ENCODE measurements around the gene PIN4.
A peak's percentile ranks its signal among the peaks of the same experiment; 100 is the strongest.
"Not testable (repeated sequence)": the region's sequence is repeated elsewhere in the genome, so short reads cannot be mapped to it uniquely, and the experiment has no call there.

PIN4 gene

DNA sequence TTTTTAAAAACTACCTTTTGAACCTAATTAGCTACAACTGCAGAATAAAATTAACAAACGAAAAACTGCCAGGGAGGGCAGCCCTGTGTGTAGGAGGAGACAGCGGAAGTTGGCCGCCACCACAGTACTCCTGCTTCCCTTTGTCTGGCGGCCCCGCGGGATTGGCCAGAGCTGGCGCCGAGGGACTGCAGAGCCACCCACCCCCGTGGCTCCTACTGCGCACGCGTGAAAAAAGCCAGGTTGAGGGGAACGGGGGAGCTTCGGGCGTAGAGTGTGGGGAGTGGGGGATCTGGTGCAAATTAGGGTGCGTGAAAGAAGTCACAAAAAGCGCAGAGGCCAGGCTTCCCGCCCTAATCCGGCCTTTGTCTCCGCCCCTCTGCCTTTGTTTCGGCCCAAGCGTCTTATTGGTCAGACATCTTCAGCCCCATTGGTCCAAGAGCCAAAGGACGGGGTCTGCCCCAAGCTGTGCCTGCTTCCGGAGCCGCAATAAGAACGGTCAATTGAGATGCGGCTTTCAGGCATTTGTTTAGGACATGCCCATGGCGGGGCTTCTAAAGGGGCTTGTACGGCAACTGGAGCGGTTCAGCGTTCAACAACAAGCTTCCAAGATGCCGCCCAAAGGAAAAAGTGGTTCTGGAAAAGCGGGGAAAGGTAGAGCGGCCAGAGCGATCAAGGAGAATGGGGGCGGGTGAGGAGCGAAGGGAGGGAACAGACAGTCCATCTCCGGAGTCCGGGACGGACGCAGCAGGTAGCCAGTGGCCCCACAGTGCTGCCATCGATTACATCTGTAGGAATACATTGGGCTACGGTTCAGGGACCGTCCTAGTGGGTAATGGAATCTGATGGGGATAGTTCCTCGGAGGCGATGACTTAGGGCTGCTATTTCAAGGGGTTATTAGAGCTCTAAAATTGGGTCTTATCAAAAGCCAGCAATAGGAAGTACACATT, at the start of gene PIN4:
Gene PIN4, plus strand, starts transcription at position 580 of the 948 bp plus-strand sequence. Its CDS starts 29 bp downstream, at position 609.
- peak; percentile 84 for DNase-seq (ENCODE audit: low spot score)

DNA sequence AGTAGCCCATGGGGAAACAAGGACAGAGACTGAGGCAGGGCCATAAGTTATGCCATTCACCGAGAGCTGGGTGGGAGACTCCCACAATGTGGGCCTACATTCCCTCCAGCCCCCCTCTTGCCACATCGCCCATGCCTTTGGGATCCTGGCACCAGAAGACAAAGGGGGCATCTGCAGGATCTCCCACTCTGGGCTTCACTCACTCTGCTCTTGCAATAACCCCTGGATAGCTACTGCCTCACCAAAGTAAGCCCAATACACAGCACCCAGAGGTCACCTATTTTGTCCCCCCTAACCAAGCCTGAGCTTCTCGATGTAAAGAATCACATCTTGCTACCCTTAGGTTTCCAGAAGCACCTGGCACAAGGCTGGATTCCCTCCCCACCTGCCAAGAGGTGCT, 49.1 kb upstream of the PIN4 start:
- DNase-seq (ENCODE audit: low spot score) = no peak

DNA sequence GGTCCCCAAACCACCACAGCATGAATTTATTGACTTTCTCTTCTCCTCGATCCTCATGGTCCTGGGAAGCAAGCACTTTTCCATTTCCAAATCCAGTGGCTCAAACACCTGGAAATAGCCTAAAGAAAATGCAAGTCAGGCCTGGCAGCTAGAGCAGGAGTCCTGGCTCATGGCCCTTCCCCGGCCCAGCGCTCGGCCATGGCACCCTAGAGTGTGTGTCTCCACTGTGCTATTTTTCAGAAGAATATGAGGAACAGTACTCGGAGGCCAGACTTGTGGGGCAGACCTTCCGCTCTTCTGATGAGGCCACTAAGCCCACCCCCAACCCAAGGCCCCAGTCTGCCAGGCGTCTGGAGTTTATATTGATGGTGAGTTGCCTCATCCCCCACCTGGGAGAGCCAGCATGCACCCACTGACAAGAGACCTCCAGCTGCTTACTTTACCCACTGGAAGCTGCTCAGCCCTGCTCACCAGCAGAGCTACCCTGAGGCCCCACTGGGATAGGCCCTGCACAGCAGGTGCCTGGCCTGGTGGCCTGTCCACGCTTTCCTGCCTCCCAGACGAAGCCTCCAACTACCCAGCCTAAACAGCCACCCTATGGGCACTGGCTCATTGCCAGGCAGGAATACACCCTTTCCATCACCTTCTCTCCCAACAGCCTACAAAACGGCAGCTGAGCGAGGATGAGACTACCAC, 47.6 kb upstream of the PIN4 start:
- DNase-seq (ENCODE audit: low spot score) = no peak

DNA sequence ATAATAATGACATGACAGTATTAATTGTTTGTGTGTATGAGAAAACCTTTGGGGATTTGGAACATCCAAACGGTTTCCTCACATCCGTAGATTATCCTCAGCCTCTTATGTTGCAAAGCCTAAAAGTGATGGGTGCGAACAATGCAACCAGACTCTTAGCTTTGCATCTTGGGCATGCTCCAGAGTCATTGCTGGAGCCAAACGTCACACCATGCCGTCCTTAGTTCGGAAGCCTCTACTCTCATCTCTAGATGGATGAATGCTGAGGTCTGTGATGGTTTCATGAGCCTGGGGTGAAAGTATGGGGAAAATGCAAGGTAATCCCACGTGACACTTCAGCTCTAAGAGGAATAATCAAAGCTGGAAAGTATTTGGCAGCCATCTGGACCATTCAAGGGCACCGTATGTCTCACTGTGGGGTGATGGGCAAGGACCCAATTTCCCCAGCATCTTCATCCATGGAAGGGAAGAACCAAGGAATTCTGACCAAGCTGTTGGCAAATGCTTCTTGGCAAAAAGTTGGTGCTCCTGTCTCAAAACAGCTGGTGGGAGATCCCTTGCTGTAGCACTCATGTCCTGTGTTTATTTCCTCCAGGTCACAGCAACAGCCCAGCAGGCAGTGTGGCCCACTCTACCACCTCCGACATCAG, 43.6 kb upstream of the PIN4 start:
- DNase-seq (ENCODE audit: low spot score) = no peak

DNA sequence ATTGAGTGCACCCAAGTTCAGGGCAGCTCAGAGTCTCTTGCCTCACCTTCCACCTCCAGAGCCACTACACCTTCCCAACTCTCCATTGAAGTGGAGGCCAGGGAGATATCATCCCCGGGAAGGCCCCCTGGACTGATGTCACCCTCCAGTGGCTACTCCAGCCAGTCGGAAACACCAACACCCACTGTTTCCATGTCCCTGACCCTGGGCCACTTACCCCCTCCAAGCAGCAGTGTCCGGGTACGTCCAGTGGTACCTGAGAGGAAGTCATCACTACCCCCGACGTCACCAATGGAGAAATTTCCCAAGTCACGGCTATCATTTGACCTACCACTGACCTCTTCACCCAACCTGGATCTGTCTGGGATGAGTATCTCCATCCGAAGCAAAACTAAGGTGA, 42.0 kb upstream of the PIN4 start:
- no peak for DNase-seq (ENCODE audit: low spot score)

GRCh38 chrX:72141372-72142004, 40.1 kb upstream of the PIN4 start:
- DNase-seq (ENCODE audit: low spot score) = no peak

DNA sequence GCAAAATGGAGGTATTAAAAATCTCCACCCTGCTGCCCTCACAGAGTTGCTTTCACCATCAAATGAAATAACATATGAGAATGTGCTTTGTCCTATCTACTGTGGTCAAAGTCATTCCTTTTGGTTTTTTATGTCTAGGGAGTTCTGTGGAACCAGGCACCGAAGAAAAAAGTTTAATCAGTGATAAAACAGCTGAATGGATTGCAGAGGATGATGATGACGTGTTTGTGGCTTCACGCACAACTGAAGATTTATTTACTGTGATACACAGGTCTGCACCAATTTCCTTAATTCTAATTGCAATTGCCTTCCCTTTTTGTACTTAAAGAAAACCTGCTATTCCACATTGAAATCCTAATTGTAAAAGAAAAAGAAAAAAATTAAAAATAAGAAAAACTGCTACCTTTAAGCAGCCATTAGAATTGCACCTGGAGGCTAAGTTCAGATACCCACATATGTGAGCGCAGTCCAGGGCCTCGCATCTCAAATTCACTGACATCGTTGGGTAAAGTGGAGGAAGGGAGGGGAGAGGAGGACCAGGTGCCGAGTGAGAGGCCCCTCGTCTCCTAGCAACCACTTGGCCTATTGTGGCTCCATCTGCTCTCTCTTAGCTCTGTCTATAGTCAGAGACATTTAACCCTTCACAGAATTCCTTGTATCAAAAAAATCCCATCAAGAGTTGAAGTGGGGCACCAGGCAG, 39.3 kb upstream of the PIN4 start:
- DNase-seq (ENCODE audit: low spot score) = no peak

DNA sequence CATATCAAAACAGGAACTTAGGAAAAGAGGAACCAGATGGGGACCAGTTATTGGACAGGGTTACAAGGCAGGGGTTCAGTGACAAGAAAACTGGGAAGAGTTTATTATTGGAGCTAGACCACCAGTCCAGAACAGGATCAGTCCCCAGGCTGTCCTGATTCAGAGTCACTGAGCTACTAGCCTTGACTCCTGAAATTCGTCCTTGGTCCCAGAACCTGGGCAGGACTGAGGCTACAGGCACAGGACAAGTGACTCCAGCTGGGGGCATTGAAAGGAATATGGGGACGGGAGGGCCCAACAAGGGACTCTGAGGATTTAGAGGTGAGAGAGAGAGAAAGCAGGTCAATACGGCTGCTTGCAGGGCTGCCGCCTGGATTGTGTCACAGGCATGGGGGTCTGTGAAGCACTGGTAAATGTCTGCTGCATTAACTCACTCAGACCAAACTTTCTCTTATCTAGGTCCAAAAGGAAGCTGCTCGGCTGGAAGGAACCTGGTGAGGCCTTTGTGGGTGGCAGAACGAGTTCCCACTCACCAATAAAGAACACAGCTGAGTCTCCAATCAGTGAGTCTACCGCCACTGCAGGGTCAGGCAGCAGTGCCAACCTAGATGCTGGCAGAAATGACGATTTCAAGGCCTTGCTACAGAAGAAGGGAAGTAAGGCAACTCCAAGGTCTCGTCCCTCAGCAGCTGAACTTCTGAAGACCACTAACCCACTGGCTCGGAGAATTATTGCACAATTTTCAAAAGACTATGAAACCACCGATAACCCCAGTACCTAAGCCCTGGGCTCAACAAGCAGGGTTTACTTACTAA, 38.6 kb upstream of the PIN4 start:
- no peak for DNase-seq (ENCODE audit: low spot score)

- DNase-seq (ENCODE audit: low spot score) = no peak
Measured at GRCh38 chrX:72143609-72143907, 38.0 kb upstream of the PIN4 start.

DNA sequence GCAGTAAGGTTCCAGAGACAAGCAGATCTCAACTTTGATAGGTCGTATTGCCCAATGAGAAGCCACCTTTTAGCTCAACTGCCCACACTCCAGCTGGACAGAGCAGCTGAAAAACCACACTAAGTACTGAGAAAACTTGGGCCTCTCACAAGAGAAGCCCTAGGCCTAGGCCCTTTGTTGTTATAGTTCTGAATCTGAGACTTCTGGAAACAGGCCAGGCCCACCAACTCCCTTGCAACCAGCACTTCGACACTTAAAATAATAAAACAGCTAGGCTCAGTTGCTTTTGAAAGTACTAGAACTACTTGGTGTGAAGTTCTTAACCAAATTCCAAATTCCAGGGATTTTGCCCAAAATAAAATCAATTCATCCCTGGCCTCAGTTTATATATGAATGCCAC, 36.4 kb upstream of the PIN4 start:
- DNase-seq (ENCODE audit: low spot score) = no peak

DNA sequence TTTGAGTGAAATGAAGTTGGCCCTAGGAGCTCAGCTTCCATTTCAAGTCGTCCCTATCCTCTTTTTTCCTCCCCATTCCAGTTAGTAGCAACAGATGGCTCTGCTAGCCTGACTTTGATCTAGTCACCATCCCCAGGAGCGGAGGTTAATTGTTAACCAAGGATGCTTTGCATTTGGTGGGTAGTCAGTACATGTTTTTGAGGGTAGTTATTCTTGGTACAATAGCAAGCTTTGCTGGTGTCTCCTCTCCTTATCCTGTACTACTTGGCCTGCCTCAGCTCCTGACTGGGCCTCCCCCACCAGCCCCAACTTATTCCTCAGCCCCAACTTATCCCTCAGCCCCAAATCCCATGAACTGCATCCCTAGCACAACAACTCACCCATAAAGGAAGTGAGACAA, 35.0 kb upstream of the PIN4 start:
- DNase-seq (ENCODE audit: low spot score) = no peak

GRCh38 chrX:72158773-72159172, 22.8 kb upstream of the PIN4 start:
- no peak for DNase-seq (ENCODE audit: low spot score)

- DNase-seq (ENCODE audit: low spot score) = no peak
Measured at GRCh38 chrX:72159769-72160168, 21.8 kb upstream of the PIN4 start.

GRCh38 chrX:72165551-72165950, 16.0 kb upstream of the PIN4 start:
- DNase-seq (ENCODE audit: low spot score) = no peak

GRCh38 chrX:72169008-72169728, 12.4 kb upstream of the PIN4 start:
- no peak for DNase-seq (ENCODE audit: low spot score)

DNA sequence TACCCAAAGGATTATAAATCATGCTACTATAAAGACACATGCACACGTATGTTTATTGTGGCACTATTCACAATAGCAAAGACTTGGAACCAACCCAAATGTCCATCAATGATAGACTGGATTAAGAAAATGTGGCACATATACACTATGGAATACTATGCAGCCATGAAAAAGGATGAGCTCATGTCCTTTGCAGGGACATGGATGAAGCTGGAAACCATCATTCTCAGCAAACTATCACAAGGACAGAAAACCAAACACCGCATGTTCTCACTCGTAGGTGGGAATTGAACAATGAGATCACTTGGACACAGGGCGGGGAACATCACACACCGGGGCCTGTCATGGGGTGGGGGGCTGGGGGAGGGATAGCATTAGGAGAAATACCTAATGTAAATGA, 5.3 kb upstream of the PIN4 start:
- DNase-seq (ENCODE audit: low spot score) = not testable (repeated sequence)

- DNase-seq (ENCODE audit: low spot score) = no peak
Measured at GRCh38 chrX:72176981-72177380, 4.6 kb upstream of the PIN4 start.

DNA sequence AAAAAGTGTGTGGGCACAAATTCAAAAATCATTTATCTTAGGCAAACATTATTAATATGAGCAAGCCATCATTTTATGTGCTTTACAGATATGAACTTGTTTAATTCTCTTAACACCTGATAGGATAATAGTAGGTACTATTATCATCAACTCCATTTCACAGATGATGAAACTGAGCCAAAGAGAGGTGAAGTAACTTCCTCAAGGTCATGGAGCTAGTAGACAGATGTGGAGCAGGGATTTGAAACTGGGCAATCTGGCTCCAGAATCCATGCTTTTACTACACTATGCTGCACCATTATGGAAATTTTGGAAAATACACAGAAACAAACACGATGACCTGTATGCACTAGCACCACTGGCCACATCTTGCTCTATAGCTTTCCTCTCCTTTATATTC, 1.0 kb upstream of the PIN4 start:
- no peak for DNase-seq (ENCODE audit: low spot score)

DNA sequence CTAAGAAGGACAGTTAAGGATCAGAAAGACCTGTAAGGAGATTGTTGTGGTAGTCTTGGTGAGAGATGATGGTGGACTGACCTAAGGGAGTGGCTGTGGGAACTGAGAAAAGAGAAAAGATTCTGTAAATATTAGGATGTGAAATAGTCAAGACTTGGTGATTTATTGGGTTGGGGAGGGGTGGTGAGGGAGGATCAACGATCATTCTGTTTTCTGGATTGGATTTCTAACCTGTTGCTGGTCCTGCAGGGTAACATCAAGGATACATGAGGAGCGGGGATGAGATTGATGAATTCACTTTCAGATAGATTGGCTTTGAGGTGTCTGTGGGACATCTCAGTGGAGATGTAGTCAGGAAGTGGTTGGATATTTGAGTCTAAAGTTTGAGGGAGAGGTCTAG, 1.4 kb downstream of the PIN4 start:
- no peak for DNase-seq (ENCODE audit: low spot score)

DNA sequence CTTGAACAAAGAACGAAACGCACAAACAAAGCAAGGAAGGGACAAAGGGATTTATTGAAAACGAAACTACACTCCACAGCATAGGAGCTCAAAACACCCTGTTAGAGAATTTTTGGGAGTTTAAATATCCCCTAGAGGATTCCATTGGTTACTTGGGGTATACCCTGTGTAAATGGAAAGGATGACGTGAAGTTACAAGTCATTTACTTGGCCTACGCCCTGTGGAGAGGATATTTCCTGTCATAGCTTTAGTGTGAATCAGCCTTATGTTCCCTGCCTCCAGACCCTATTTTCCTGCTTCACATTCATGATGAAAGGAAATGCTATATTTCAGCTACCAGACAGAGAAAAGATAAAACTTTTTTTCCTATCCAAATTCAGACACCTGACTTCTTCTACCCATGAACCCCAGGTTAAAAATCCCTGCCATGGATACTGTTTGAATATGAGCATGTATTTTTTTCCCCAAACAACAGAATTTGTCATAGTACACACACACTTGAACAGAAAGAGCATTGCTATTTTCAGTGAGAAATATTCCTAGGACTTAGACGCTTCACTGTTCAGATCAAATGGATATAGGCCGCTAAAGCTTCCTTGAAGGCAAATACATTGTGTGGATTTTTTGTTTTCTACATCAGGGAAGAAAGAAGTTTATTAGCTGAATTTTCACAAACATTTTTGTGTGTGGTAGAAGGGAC, 20.4 kb downstream of the PIN4 start:
- no peak for DNase-seq (ENCODE audit: low spot score)
